LNCAP (cell line): ENCODE measurements around the gene TENM3.

Experiments
- TF ChIP-seq, protein P1 (sequence below): fragments of 450-650 bp; IDR thresholded peaks from 2 replicates; pipeline ENCODE4 v1.5.1; 2017; ENCODE audit warnings: mild to moderate bottlenecking

The TENM3 gene

DNA sequence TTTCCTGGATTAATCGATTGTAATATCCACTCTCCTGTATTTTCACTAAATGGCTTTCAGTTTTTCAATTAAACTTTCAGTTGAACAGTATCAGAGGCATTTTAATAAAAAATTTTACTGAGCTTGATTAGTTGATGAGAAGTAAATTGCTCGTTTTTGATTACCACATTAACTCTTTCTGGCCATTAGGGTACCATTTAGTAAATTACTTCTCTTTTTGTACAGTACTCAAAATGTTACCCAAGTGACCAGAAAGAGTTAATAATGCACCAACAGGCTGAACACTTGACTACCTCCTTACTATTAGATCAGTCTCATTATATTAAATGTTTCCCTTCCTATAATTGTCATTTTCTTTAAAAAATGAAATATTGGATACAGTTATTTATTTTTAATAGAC is 289.2 kb downstream of the TENM3 start:
- TF ChIP-seq, protein P1, sequence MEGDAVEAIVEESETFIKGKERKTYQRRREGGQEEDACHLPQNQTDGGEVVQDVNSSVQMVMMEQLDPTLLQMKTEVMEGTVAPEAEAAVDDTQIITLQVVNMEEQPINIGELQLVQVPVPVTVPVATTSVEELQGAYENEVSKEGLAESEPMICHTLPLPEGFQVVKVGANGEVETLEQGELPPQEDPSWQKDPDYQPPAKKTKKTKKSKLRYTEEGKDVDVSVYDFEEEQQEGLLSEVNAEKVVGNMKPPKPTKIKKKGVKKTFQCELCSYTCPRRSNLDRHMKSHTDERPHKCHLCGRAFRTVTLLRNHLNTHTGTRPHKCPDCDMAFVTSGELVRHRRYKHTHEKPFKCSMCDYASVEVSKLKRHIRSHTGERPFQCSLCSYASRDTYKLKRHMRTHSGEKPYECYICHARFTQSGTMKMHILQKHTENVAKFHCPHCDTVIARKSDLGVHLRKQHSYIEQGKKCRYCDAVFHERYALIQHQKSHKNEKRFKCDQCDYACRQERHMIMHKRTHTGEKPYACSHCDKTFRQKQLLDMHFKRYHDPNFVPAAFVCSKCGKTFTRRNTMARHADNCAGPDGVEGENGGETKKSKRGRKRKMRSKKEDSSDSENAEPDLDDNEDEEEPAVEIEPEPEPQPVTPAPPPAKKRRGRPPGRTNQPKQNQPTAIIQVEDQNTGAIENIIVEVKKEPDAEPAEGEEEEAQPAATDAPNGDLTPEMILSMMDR, result no peak

DNA sequence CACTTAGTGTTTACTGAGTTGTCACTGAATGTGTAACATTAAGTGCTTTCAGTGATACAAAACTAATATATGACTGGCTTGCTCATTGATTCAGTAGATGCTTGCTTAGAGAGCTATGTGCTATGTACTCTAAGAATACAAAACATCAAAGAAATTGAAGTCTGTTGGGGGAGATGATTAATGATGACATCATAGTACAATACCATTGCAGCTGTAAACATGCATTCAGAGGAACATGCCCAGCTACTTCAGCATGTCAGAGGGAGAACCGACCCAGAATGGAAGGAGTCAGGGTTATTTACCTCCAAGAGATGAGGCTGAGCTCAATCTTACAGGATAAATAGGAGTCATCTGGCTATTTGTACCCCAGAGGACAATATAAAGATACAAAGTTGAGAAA is 290.8 kb downstream of the TENM3 start:
- TF ChIP-seq, protein P1, result no peak

DNA sequence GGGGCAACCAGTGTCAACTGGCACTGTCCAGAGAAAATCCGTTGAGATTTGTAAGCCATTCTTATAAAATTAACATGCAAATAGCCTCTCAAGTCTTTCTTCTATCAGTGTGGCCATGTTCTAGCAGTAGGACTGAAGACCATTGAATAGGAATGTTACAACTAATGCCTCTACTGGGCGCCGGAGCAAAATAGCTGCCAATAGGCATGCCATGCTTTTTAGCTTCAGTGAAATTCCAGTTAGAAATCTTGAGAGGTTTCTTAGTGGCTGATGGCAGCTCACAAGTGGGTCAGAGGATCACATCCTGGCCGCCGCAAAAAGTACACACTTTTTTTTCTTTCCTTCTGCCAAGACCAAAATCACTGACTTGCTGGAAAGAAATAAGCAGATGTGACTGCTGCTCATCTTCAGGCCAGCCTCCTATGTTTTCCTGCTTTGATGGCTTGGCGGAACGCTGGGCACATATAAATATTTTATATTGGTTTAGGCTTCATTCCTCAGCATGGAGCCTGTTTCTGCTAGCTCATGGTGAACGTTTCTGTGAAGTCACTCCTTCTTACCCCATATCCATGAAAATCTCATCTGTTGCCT is 293.1 kb downstream of the TENM3 start:
- TF ChIP-seq, protein P1, result no peak

DNA sequence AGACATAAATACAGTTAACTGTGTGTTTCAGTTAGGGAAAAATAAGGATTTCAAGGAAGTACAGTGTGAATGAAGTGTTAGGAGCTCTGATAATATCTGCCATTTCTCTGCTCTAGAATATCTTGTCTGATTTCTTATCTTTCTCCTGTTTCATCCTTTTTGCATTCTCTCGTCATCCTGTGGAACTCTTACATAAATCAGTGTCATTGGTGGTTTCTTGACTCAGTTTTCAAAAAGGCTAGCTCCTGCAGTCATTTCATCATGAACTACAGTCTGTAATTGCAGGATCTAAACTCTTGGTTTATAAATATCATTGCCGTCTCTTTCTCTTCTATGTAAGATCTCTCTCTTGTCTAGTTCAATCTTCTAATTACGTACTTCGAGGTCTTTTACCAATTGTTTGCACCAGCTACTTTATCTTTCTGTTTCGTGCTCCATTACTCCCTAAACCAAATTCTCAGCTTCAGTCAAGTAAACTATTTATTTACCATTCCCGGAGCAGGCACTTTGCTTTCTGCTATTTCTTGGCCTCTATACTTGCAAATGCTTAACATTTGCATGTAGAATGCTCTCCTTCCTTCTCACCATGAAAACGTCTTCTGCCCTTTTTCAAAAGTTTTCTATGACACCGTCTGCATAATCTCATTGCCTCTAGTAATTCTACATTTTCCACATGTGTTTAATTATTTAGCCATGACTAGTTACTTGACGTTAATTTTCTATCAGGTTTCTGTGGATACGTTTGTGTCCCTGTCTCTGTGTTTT is 294.0 kb downstream of the TENM3 start:
- TF ChIP-seq, protein P1, result no peak

DNA sequence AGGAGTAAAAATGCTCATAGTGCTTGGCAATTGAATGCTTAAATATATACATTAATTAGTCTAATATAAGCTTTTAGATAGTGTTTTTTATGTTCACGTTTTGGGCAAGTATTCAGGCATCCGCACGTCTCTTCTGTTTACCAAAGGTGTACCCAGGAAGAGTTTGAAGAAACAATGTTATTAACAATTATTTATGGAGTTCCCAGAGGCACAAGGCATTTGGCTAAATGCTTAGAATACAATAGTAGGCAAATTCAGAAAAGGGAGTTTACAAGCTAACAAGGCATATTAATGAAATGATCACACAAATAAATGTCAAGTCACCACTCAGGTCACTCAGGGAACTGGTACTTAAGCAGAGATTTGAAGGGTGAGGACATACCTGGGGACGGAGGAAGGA is 294.8 kb downstream of the TENM3 start:
- TF ChIP-seq, protein P1, result no peak

GRCh38 chr4:182540496-182540895 is 297.3 kb downstream of the TENM3 start:
- TF ChIP-seq, protein P1, result no peak

GRCh38 chr4:182547435-182547834 is 304.2 kb downstream of the TENM3 start:
- TF ChIP-seq, protein P1, result no peak
